ENCODE measurements around the gene ESRRG.

DNA sequence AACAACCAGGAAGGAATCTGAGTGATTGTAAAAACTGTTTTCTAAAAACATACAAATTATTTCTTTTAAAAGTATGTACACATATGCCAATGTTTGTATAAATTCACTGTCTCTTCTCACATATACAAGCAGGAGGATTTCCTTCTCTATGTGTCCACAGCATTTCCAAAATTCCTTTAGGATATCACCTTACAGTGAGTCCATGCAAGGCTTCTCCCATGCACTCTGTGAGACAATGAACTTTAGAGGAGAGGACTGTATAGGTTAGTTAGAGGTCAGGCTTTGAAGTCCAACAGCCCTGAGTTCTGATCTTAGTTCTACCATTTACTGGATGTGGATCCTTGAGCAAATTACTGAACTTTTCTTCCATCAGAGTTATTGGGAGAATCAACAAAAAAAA, 265.9 kb downstream of the ESRRG start:
- TF ChIP-seq, protein P1, sequence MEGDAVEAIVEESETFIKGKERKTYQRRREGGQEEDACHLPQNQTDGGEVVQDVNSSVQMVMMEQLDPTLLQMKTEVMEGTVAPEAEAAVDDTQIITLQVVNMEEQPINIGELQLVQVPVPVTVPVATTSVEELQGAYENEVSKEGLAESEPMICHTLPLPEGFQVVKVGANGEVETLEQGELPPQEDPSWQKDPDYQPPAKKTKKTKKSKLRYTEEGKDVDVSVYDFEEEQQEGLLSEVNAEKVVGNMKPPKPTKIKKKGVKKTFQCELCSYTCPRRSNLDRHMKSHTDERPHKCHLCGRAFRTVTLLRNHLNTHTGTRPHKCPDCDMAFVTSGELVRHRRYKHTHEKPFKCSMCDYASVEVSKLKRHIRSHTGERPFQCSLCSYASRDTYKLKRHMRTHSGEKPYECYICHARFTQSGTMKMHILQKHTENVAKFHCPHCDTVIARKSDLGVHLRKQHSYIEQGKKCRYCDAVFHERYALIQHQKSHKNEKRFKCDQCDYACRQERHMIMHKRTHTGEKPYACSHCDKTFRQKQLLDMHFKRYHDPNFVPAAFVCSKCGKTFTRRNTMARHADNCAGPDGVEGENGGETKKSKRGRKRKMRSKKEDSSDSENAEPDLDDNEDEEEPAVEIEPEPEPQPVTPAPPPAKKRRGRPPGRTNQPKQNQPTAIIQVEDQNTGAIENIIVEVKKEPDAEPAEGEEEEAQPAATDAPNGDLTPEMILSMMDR (IDR thresholded peaks at IDR 0.05 in 8 of 11, conservative IDR thresholded peaks at IDR 0.05 in 3 of 11): no peak
- TF ChIP-seq POLR2AphosphoS5 (IDR thresholded peaks at IDR 0.05) (no peak), POLR2A (IDR thresholded peaks at IDR 0.05) (no peak)
